Ecto neural progenitor cell (in vitro differentiated cells): Measurements from ENCODE around the gene SP3.

Source experiments
- DNase-seq: peaks from one replicate; pipeline ENCODE4 v3.0.0-alpha.2; 2018; ENCODE audit warnings: low spot score

SP3 gene

GRCh38 chr2:173996766-173997165 lies 31.6 kb upstream of the SP3 start:
- no peak for DNase-seq

- DNase-seq: no peak
These were observed 28.3 kb upstream of the SP3 start for GRCh38 chr2:173993459-173993858.

- no peak for DNase-seq
These were observed 26.8 kb upstream of the SP3 start for GRCh38 chr2:173991856-173992588.

GRCh38 chr2:173990970-173991819 lies 26.0 kb upstream of the SP3 start:
- DNase-seq: no peak

- DNase-seq: no peak
These were observed 25.1 kb upstream of the SP3 start for GRCh38 chr2:173990245-173990644.

GRCh38 chr2:173989884-173990215 lies 24.7 kb upstream of the SP3 start:
- DNase-seq: no peak

GRCh38 chr2:173989160-173989883 lies 24.1 kb upstream of the SP3 start:
- no peak for DNase-seq

- DNase-seq: no peak
These were observed 21.6 kb upstream of the SP3 start for GRCh38 chr2:173986805-173987204.

- no peak for DNase-seq
These were observed 20.4 kb upstream of the SP3 start for GRCh38 chr2:173985605-173985992.

GRCh38 chr2:173984866-173985604 lies 19.9 kb upstream of the SP3 start:
- no peak for DNase-seq

- no peak for DNase-seq
These were observed 18.3 kb upstream of the SP3 start for GRCh38 chr2:173983391-173983871.

- DNase-seq: no peak
These were observed 17.7 kb upstream of the SP3 start for GRCh38 chr2:173982918-173983317.

- DNase-seq: no peak
These were observed 17.1 kb upstream of the SP3 start for GRCh38 chr2:173982182-173982714.

GRCh38 chr2:173981520-173981919 lies 16.3 kb upstream of the SP3 start:
- DNase-seq: no peak

- no peak for DNase-seq
These were observed 14.7 kb upstream of the SP3 start for GRCh38 chr2:173979751-173980351.

GRCh38 chr2:173978447-173978846 lies 13.3 kb upstream of the SP3 start:
- no peak for DNase-seq

GRCh38 chr2:173972636-173973035 lies 7.5 kb upstream of the SP3 start:
- no peak for DNase-seq

- no peak for DNase-seq
These were observed 7.0 kb upstream of the SP3 start for GRCh38 chr2:173972165-173972564.

- no peak for DNase-seq
These were observed 5.3 kb upstream of the SP3 start for GRCh38 chr2:173970516-173970924.

- no peak for DNase-seq
These were observed 4.7 kb upstream of the SP3 start for GRCh38 chr2:173969886-173970285.

GRCh38 chr2:173968551-173968950 lies 3.4 kb upstream of the SP3 start:
- DNase-seq: no peak
